ENCODE measurements around the gene DHX8. TPM values are rescaled to one million over a fixed set of nuclear protein-coding genes. Genes with fewer than 3 reads are reported as not detected.

The DHX8 gene
- total and polyA plus RNA-seq, 2 donors from 2014 or later, result 28.7 to 53.9 TPM

DNA sequence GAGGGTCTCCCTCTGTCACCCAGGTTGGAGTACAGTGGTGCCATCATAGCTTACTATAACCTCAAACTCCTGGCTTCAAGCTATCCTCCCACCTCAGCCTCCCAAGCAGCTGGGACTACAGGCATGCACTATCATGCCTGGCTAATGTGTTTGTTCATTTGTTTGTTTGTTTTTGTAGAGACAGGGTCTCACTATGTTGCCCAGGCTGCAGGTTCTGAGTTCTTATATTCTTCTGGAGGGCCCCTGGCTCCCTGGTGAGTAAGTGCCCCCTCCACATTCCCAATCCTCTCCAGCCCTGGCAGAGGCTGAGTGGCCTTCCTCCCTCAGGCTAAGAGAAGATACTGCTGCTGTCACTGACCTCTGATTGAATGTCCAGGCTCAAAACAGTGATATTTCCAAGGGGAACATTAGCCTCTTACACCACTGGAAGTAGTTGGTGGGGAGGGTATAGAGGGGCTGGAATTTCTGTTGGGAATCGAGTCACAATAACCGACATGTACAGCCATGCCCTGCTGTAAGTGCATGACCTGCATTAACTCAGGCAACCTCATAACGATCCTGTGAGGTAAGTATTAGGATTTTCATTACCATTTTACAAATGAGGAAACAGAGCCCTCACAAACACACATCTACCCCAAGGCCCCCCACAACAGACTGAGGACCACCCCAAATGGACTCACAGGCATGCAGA, 65.1 kb downstream of the DHX8 start:
- Histone ChIP-seq H3K27me3 (ENCODE audit: control insufficient read depth, insufficient read depth, low read length) (no peaks in the 10 kb centered on the region), H3K4me3 (ENCODE audit: low read length in 3 of 3) (no peak overlapping the region), H3K9ac (ENCODE audit: low read length in 3 of 3) (no peak overlapping the region), H3K27ac (ENCODE audit: low read depth in 2 of 2, low read length in 2 of 2) (no peak overlapping the region), H3K9me3 (ENCODE audit: control insufficient read depth in 2 of 3, insufficient read depth in 1 of 3, low read length in 3 of 3) (no peaks in the 10 kb centered on the region), H3K4me1 (ENCODE audit: control insufficient read depth in 2 of 3, insufficient read depth in 2 of 3, low read depth in 1 of 3, low read length in 3 of 3) (peaks cover 0 to 9% (median 6%) of the 10 kb centered on the region in 3 donors), H3K36me3 (ENCODE audit: control insufficient read depth in 2 of 3, insufficient read depth in 3 of 3, low read length in 3 of 3) (no peaks in the 10 kb centered on the region)
- intact Hi-C loops (cut with DNase I), result no loop called here
- DNase-seq (no peak), FAIRE-seq (no peak)
- TF ChIP-seq CTCF (IDR thresholded peaks at IDR 0.05; ENCODE audit: borderline replicate concordance, extremely low read depth, insufficient read depth), result no peak

DNA sequence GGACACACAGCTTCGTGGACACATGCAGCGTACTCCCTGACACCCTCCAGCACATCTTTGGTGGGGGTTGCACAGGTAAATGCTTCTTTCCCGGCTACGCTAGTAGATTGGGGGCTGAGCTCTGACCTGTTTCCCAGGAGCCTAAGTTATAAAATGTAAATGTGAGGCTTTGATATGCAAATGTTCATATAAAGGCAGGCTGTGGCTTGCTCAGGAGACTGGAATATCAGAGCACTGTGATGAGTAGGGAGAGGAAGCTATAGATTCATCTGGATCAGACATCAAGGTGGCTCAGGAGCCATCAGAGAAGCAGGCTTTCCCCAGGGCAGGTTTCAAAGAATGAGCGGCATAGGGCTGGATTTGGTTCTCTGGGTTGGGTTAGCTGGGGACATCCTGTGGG, 65.7 kb downstream of the DHX8 start:
- Histone ChIP-seq H3K9me3 (ENCODE audit: control insufficient read depth in 2 of 3, insufficient read depth in 1 of 3, low read length in 3 of 3) (no peaks in the 10 kb centered on the region), H3K27ac (ENCODE audit: low read depth in 2 of 2, low read length in 2 of 2) (no peak overlapping the region), H3K4me3 (ENCODE audit: low read length in 3 of 3) (no peak overlapping the region), H3K4me1 (ENCODE audit: control insufficient read depth in 2 of 3, insufficient read depth in 2 of 3, low read depth in 1 of 3, low read length in 3 of 3) (peaks cover 0 to 9% (median 6%) of the 10 kb centered on the region in 3 donors), H3K27me3 (ENCODE audit: control insufficient read depth, insufficient read depth, low read length) (no peaks in the 10 kb centered on the region), H3K9ac (ENCODE audit: low read length in 3 of 3) (no peak overlapping the region), H3K36me3 (ENCODE audit: control insufficient read depth in 2 of 3, insufficient read depth in 3 of 3, low read length in 3 of 3) (no peaks in the 10 kb centered on the region)
- DNase-seq, result no peak
- FAIRE-seq, result no peak
- no peak for TF ChIP-seq CTCF (IDR thresholded peaks at IDR 0.05; ENCODE audit: borderline replicate concordance, extremely low read depth, insufficient read depth)
- intact Hi-C loops (cut with DNase I), result no loop called here

GRCh38 chr17:43550754-43551153, 67.0 kb downstream of the DHX8 start:
- DNase-seq, result no peak
- no peak overlapping the region for H3K4me3 ChIP-seq (ENCODE audit: low read length in 3 of 3)
- no peak for FAIRE-seq
- no peak overlapping the region for H3K9ac ChIP-seq (ENCODE audit: low read length in 3 of 3)
- intact Hi-C loops (cut with DNase I), result no loop called here
- H3K4me1 ChIP-seq (ENCODE audit: control insufficient read depth in 2 of 3, insufficient read depth in 2 of 3, low read depth in 1 of 3, low read length in 3 of 3), result peaks cover 0 to 7% (median 6%) of the 10 kb centered on the region in 3 donors
- H3K27ac ChIP-seq (ENCODE audit: low read depth in 2 of 2, low read length in 2 of 2), result no peak overlapping the region
- no peak for TF ChIP-seq CTCF (IDR thresholded peaks at IDR 0.05; ENCODE audit: borderline replicate concordance, extremely low read depth, insufficient read depth)
- H3K27me3 ChIP-seq (ENCODE audit: control insufficient read depth, insufficient read depth, low read length), result no peaks in the 10 kb centered on the region
- no peaks in the 10 kb centered on the region for H3K36me3 ChIP-seq (ENCODE audit: control insufficient read depth in 2 of 3, insufficient read depth in 3 of 3, low read length in 3 of 3)
- no peaks in the 10 kb centered on the region for H3K9me3 ChIP-seq (ENCODE audit: control insufficient read depth in 2 of 3, insufficient read depth in 1 of 3, low read length in 3 of 3)

Measured in kidney (tissue), 14 donors.